Astrocyte (in vitro differentiated cells and primary cell): ENCODE measurements around the gene CDS2. TPM values are rescaled to one million over a fixed set of nuclear protein-coding genes. Genes with fewer than 3 reads are reported as not detected.

Experiments
- DNase-seq: peaks from one replicate; pipeline ENCODE4 v3.0.0-alpha.2; 2010; ENCODE audit warnings: low read depth
- FAIRE-seq: peaks from 2 replicates; lab custom pipeline; 2011; peaks lifted over from hg19 to GRCh38; lab: Jason Lieb, UNC
- H2AFZ ChIP-seq: 2 replicates; pipeline ENCODE4 v1.6.0; 2012; ENCODE audit warnings: low read depth, low read length, inconsistent platforms
- H3K27ac ChIP-seq: 2 replicates; pipeline ENCODE4 v1.5.1; 2011; ENCODE audit warnings: low read depth, low read length, inconsistent platforms
- H3K27me3 ChIP-seq: 2 replicates; pipeline ENCODE4 v1.6.0; 2011; ENCODE audit warnings: low read length, inconsistent platforms; ENCODE audit not compliant: insufficient read depth
- H3K36me3 ChIP-seq: 2 replicates; pipeline ENCODE4 v1.5.1; 2011; ENCODE audit warnings: low read length, inconsistent platforms; ENCODE audit not compliant: insufficient read depth
- H3K4me1 ChIP-seq: 2 replicates; pipeline ENCODE4 v1.5.1; 2011; ENCODE audit warnings: low read length, inconsistent platforms; ENCODE audit not compliant: insufficient read depth
- H3K4me2 ChIP-seq: 2 replicates; pipeline ENCODE4 v1.6.0; 2012; ENCODE audit warnings: low read length, inconsistent platforms
- H3K4me3 ChIP-seq: 2 replicates; pipeline ENCODE4 v1.5.1; 2011; ENCODE audit warnings: low read depth, mild to moderate bottlenecking, low read length, inconsistent platforms; ENCODE audit not compliant: insufficient read depth
- H3K79me2 ChIP-seq: 2 replicates; pipeline ENCODE4 v1.6.0; 2012; ENCODE audit warnings: mild to moderate bottlenecking, low read length, inconsistent platforms; ENCODE audit not compliant: insufficient read depth
- H3K9ac ChIP-seq: 2 replicates; pipeline ENCODE4 v1.6.0; 2012; ENCODE audit warnings: mild to moderate bottlenecking, low read length, inconsistent platforms
- H3K9me3 ChIP-seq: 2 replicates; pipeline ENCODE4 v1.5.1; 2012; ENCODE audit warnings: low read depth, mild to moderate bottlenecking, low read length, inconsistent platforms; ENCODE audit not compliant: insufficient read depth
- H4K20me1 ChIP-seq: 2 replicates; pipeline ENCODE4 v1.6.0; 2012; ENCODE audit warnings: low read length, inconsistent platforms; ENCODE audit not compliant: insufficient read depth
- H3K27ac Mint-ChIP-seq: one replicate; pipeline ENCODE4 v1.8.0; 2021; ENCODE audit warnings: mild to moderate bottlenecking, mixed read lengths; ENCODE audit not compliant: unreplicated experiment
- H3K27me3 Mint-ChIP-seq: one replicate; pipeline ENCODE4 v1.8.0; 2021; ENCODE audit warnings: low read depth, mixed read lengths; ENCODE audit not compliant: unreplicated experiment
- H3K36me3 Mint-ChIP-seq: one replicate; pipeline ENCODE4 v1.8.0; 2021; ENCODE audit warnings: low read depth, mixed read lengths; ENCODE audit not compliant: unreplicated experiment
- H3K4me1 Mint-ChIP-seq: one replicate; pipeline ENCODE4 v1.8.0; 2021; ENCODE audit warnings: low read depth, mixed read lengths; ENCODE audit not compliant: unreplicated experiment
- H3K4me3 Mint-ChIP-seq: one replicate; pipeline ENCODE4 v1.8.0; 2021; ENCODE audit warnings: mild to moderate bottlenecking, moderate library complexity, mixed read lengths; ENCODE audit not compliant: unreplicated experiment
- H3K9me3 Mint-ChIP-seq: one replicate; pipeline ENCODE4 v1.8.0; 2021; ENCODE audit warnings: mild to moderate bottlenecking, mixed read lengths; ENCODE audit not compliant: unreplicated experiment
- CTCF ChIP-seq: IDR thresholded peaks from 2 replicates; pipeline ENCODE4 v1.5.1; 2011; ENCODE audit warnings: low read depth, mild to moderate bottlenecking, inconsistent platforms, low read length, moderate library complexity; ENCODE audit not compliant: insufficient read depth
- EZH2 ChIP-seq: IDR thresholded peaks from 2 replicates; pipeline ENCODE4 v1.6.1; 2012; ENCODE audit warnings: mild to moderate bottlenecking, low read length, inconsistent platforms; ENCODE audit not compliant: insufficient read depth
- total RNA-seq: library from RNA; stranded (reverse); gene quantifications from 2 replicates; pipeline ENCODE4 v1.2.1, GENCODE V29; 2021

The CDS2 gene
- total RNA-seq, 1 donor from 2014 or later, result 53.9 TPM

GRCh38 chr20:5211803-5212714 lies 85.3 kb downstream of the CDS2 start:
- DNase-seq (no peak), FAIRE-seq (no peak)
- Histone ChIP-seq H3K9me3 (no peaks in the 10 kb centered on the region), H3K9ac (no peak overlapping the region), H3K27me3 (no peaks in the 10 kb centered on the region), H3K79me2 (no peaks in the 10 kb centered on the region), H3K36me3 (no peaks in the 10 kb centered on the region), H3K4me3 (no peak overlapping the region), H3K4me1 (no peaks in the 10 kb centered on the region), H4K20me1 (peaks cover 3% of the 10 kb centered on the region), H2AFZ (no peak overlapping the region), H3K4me2 (no peak overlapping the region), H3K27ac (no peak overlapping the region)
- Mint-ChIP-seq H3K27ac (no peak overlapping the region), H3K9me3 (peaks cover 4% of the 10 kb centered on the region), H3K4me3 (no peak overlapping the region), H3K36me3 (peaks cover 15% of the 10 kb centered on the region), H3K27me3 (no peaks in the 10 kb centered on the region), H3K4me1 (peaks cover 7% of the 10 kb centered on the region)
- TF ChIP-seq EZH2 (no peak), CTCF (no peak)

GRCh38 chr20:5212907-5213487 lies 86.2 kb downstream of the CDS2 start:
- H3K27me3 Mint-ChIP-seq, result no peaks in the 10 kb centered on the region
- Histone ChIP-seq H4K20me1 (peaks cover 3% of the 10 kb centered on the region), H3K36me3 (no peaks in the 10 kb centered on the region), H2AFZ (no peak overlapping the region), H3K9me3 (no peaks in the 10 kb centered on the region), H3K4me3 (no peak overlapping the region), H3K4me2 (no peak overlapping the region), H3K4me1 (no peaks in the 10 kb centered on the region), H3K27me3 (no peaks in the 10 kb centered on the region), H3K9ac (no peak overlapping the region), H3K27ac (no peak overlapping the region), H3K79me2 (no peaks in the 10 kb centered on the region)
- no peak for DNase-seq
- H3K36me3 Mint-ChIP-seq, result peaks cover 15% of the 10 kb centered on the region
- H3K4me1 Mint-ChIP-seq, result peaks cover 7% of the 10 kb centered on the region
- TF ChIP-seq CTCF, result no peak
- TF ChIP-seq EZH2, result no peak
- no peak overlapping the region for H3K27ac Mint-ChIP-seq
- H3K9me3 Mint-ChIP-seq, result peaks cover 4% of the 10 kb centered on the region
- FAIRE-seq, result no peak
- H3K4me3 Mint-ChIP-seq, result no peak overlapping the region
